Ectodermal cell (in vitro differentiated cells): Measurements from ENCODE around the gene MTG1.

Experiments used
- H3K27ac ChIP-seq: 2 replicates; pipeline ENCODE4 v1.7.0; 2013; ENCODE audit warnings: mild to moderate bottlenecking, low read depth, low read length; ENCODE audit not compliant: insufficient read depth, poor library complexity, severe bottlenecking
- H3K27me3 ChIP-seq: 2 replicates; pipeline ENCODE4 v1.7.0; 2013; ENCODE audit warnings: mild to moderate bottlenecking, low read length; ENCODE audit not compliant: insufficient read depth, control insufficient read depth, poor library complexity, severe bottlenecking
- H3K36me3 ChIP-seq: one replicate; pipeline ENCODE4 v1.7.0; 2013; ENCODE audit warnings: low read length; ENCODE audit not compliant: control insufficient read depth, insufficient read depth
- H3K4me1 ChIP-seq: one replicate; pipeline ENCODE4 v1.7.0; 2013; ENCODE audit warnings: low read length; ENCODE audit not compliant: control insufficient read depth, insufficient read depth
- H3K4me3 ChIP-seq: 2 replicates; pipeline ENCODE4 v1.7.0; 2013; ENCODE audit warnings: low read depth, low read length, control low read depth; ENCODE audit not compliant: insufficient read depth
- H3K9me3 ChIP-seq: 2 replicates; pipeline ENCODE4 v1.7.0; 2013; ENCODE audit warnings: mild to moderate bottlenecking, low read length, moderate library complexity; ENCODE audit not compliant: control insufficient read depth
- WGBS, 2 experiments: methylation state at CpG; one replicate each; pipeline ENCODE4 v1.1.7; 2013; ENCODE audit warnings: missing lambda C conversion rate in 2 of 2; 5-methylcytosine and 5-hydroxymethylcytosine counted together

The MTG1 gene

DNA sequence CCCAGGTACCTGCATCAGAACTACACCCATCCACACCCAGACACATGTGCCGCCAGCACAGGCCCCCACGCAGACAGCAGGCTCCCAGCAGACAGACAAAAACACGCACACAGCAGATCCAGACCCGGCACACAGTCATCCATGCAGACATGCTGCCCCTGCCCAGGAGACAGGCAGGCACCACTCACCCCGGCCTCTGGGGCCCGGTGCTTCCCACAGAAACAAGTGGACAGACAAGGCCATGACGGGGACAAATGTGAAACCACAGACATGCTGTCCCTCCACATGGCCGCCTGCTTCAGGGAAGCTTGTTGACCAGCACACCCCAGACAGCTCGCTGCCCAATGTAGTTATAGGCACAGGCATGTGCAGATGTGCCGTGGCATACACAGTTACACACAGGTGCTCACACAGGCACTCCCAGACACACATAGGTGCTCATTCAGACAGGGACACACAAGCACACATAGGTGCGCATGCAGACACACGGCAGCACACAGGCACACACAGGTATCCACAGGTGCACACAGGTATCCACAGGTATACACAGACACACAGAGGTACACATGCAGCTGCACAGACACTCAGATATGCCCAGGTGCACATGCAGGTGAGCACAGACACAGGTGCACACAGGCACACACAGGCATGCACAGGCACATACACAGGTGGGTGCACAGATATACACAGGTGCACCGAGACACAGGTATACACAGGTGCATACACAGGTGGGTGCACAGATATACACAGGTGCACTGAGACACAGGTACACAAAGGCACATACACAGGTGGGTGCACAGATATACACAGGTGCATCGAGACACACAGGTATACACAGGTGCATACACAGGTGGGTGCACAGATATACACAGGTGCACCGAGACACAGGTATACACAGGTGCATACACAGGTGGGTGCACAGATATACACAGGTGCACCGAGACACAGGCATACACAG lies 49.3 kb downstream of the MTG1 start:
- Histone ChIP-seq H3K9me3 (peaks cover 5% of the 10 kb centered on the region), H3K36me3 (no peaks in the 10 kb centered on the region), H3K4me3 (no peak overlapping the region), H3K27me3 (no peaks in the 10 kb centered on the region), H3K27ac (no peak overlapping the region), H3K4me1 (no peaks in the 10 kb centered on the region)
- 79 to 81% methylated on average over 16 of the region's 16 CpGs for WGBS, 2 experiments

GRCh38 chr10:133444342-133445267 lies 50.6 kb downstream of the MTG1 start:
- no peak overlapping the region for H3K27ac ChIP-seq
- no peaks in the 10 kb centered on the region for H3K4me1 ChIP-seq
- WGBS, 2 experiments = 75 to 77% methylated on average over 12 of the region's 12 CpGs
- H3K36me3 ChIP-seq = no peaks in the 10 kb centered on the region
- H3K27me3 ChIP-seq = no peaks in the 10 kb centered on the region
- H3K9me3 ChIP-seq = peaks cover 8% of the 10 kb centered on the region
- no peak overlapping the region for H3K4me3 ChIP-seq

GRCh38 chr10:133445268-133445732 lies 51.3 kb downstream of the MTG1 start:
- Histone ChIP-seq H3K27ac (no peak overlapping the region), H3K9me3 (peaks cover 8% of the 10 kb centered on the region), H3K4me1 (no peaks in the 10 kb centered on the region), H3K36me3 (no peaks in the 10 kb centered on the region), H3K27me3 (no peaks in the 10 kb centered on the region), H3K4me3 (no peak overlapping the region)
- WGBS, 2 experiments = 91 to 92% methylated on average over 21 of the region's 22 CpGs

- 90 to 91% methylated on average over 80 of the region's 80 CpGs for WGBS, 2 experiments
- no peak overlapping the region for H3K4me3 ChIP-seq
Measured at GRCh38 chr10:133445751-133446708, 52.1 kb downstream of the MTG1 start.

DNA sequence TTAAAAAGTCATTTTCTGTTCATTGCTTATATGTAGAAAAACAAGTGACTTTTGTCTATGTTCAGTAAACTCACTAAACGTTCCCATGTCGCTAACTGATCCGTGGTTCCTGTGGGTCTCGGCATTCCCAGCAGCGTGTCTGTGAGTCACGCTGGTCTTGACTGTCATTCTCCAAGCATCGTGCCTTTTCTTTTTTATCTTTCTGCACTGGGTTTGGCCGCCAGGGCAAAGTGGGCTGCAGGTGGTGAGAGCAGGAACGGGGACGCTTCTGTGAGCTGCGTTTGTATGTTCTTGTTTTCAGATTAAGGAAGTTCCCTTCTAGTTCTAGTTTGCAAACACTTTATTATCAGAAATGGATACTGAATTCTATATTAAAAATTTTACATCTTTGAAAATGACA lies 53.0 kb downstream of the MTG1 start:
- Histone ChIP-seq H3K4me1 (no peaks in the 10 kb centered on the region), H3K4me3 (no peak overlapping the region), H3K27me3 (no peaks in the 10 kb centered on the region), H3K9me3 (peaks cover 4% of the 10 kb centered on the region), H3K36me3 (no peaks in the 10 kb centered on the region), H3K27ac (no peak overlapping the region)
- 85 to 87% methylated on average over 9 to 11 of the region's 11 CpGs for WGBS, 2 experiments

More at GRCh38 chr10:133445751-133446708, 52.1 kb downstream of the MTG1 start:
- no peaks in the 10 kb centered on the region for H3K27me3 ChIP-seq
- H3K9me3 ChIP-seq = peaks cover 4% of the 10 kb centered on the region
- no peaks in the 10 kb centered on the region for H3K4me1 ChIP-seq
- H3K36me3 ChIP-seq = no peaks in the 10 kb centered on the region
- no peak overlapping the region for H3K27ac ChIP-seq

- Histone ChIP-seq H3K9me3 (peaks cover 4% of the 10 kb centered on the region), H3K4me3 (no peak overlapping the region), H3K36me3 (no peaks in the 10 kb centered on the region), H3K27ac (no peak overlapping the region), H3K4me1 (no peaks in the 10 kb centered on the region), H3K27me3 (no peaks in the 10 kb centered on the region)
Measured at GRCh38 chr10:133448120-133448519, 54.2 kb downstream of the MTG1 start.

DNA sequence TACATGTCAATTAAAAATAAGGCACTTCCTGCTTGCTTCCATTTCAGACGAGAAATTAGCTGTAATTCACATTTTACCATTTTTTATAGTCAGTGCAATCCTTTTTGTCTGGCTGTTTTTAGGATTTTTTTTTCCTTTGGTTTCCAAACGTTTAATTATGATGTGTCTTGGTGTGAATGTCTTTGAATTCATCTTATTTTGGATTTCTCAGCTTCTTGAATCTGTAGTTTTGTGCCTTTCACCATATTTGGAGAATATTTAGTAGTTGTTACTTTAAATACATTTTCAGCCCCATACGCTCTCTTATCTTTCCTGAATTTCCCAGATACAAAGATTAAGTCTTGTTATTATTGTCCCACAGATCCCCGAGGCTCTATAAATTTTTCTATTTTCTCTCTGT lies 57.4 kb downstream of the MTG1 start:
- Histone ChIP-seq H3K4me1 (no peaks in the 10 kb centered on the region), H3K4me3 (no peak overlapping the region), H3K9me3 (peaks cover 7% of the 10 kb centered on the region), H3K27ac (no peak overlapping the region), H3K27me3 (no peaks in the 10 kb centered on the region), H3K36me3 (no peaks in the 10 kb centered on the region)
- WGBS, 2 experiments = 40 to 50% methylated on average over 3 to 4 of the region's 4 CpGs

DNA sequence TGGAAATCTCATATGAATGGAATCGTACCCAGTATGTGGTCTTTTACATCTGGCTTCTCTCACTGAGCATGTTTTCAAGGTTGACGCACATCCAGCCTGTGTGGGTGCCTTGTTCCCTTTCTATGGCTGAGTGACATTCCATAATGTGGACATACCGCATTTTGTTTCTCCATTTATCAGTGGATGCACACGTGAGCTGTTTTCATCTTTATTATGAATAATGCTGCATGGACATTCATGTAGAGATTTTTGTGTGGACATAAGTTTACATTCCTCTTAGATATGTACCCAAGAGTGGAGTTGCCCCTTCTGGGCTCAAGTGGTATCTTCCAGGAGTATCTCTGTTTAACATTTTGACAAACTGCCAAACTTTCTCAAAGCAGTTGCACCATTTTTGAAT lies 58.5 kb downstream of the MTG1 start:
- H3K4me1 ChIP-seq = no peaks in the 10 kb centered on the region
- H3K27ac ChIP-seq = no peak overlapping the region
- H3K9me3 ChIP-seq = peaks cover 7% of the 10 kb centered on the region
- 77 to 83% methylated on average over 4 of the region's 4 CpGs for WGBS, 2 experiments
- no peaks in the 10 kb centered on the region for H3K27me3 ChIP-seq
- no peaks in the 10 kb centered on the region for H3K36me3 ChIP-seq
- no peak overlapping the region for H3K4me3 ChIP-seq

DNA sequence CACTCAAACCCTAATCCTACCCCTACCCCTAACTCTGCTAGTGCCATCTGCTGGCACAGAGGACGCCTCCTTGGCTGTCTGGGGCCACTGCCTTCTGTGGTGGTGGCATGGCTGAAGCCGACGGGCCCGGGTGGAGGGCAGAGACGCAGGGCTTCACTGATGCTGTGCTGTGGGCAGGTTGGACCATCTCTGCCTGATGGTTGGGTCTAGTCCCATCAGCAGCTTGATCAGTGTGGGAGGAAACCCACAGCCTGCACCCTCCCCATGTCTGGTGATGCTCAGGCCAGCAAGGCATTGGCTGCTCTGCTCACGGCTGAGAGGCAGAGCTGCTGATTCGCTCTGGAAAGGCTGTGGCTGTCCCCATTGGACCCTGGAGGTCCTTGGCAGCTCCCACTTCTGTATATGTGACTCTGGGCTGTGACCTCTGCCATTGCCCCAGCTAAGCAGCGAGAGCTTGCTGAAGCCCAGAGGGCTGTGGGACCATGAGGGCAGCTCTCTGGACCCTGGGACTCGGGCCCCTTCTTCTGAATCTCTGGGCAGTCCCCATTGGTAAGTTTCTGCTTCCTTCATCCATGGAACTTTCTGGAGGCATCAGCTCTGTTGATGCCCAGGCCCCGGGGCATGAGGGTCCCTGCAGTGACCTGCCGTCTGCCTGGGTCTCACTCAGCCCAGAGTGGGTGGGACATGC lies 59.7 kb downstream of the MTG1 start, which contains the start of gene SCART1:
SCART1 (plus strand) TSS at position 430 of the 688 bp plus-strand sequence; CDS start at position 483, 53 bp downstream.
- WGBS, 2 experiments = 79 to 81% methylated on average over 11 of the region's 11 CpGs
- Histone ChIP-seq H3K36me3 (no peaks in the 10 kb centered on the region), H3K9me3 (peaks cover 7% of the 10 kb centered on the region), H3K4me1 (no peaks in the 10 kb centered on the region), H3K4me3 (no peak within 1 kb of the TSS), H3K27ac (no peak within 1 kb of the TSS), H3K27me3 (no peaks in the 10 kb centered on the region)
